Erythroblast (primary cell): ENCODE measurements around the gene CHST15.

Source experiments
- GATA1 ChIP-seq: IDR thresholded peaks from 2 replicates; pipeline ENCODE4 v1.6.1; 2011; ENCODE audit warnings: low read depth, mild to moderate bottlenecking, control low read depth, low read length, moderate library complexity
- POLR2A ChIP-seq: IDR thresholded peaks from 2 replicates; pipeline ENCODE4 v1.6.1; 2011; ENCODE audit warnings: mild to moderate bottlenecking, low read length

DNA sequence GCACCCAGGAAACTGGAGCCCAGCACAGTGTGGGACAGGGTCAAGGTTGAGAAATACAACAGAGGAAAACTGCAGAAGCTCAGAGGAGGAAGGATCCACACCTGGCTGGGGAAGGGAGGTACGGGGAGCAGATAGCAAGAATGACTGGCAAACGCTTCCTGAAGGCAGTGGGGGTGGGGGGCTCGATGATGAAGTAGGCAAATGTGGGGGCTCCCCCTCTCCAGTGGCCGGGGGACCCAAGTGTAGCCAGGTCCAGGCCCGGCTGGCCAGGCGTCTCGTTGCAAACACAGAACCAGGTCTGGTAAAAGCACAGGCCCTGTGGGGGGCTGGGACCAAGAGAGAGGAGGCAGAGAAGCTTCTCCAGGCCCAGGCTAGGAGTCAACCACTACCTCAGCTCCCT, 7.7 kb downstream of the CHST15 start:
- TF ChIP-seq GATA1 (no peak), POLR2A (no peak)
